ENCODE data around the gene RYK. TPM values are rescaled to one million over a fixed set of nuclear protein-coding genes. Genes with fewer than 3 reads are reported as not detected.
"Not testable (repeated sequence)": the region's sequence is repeated elsewhere in the genome, so short reads cannot be mapped to it uniquely, and the experiment has no call there.

RYK gene
- polyA plus RNA-seq, 1 experiment = 41.3 TPM

- POLR2A ChIA-PET = no interaction called here
- TF ChIP-seq, protein P1, sequence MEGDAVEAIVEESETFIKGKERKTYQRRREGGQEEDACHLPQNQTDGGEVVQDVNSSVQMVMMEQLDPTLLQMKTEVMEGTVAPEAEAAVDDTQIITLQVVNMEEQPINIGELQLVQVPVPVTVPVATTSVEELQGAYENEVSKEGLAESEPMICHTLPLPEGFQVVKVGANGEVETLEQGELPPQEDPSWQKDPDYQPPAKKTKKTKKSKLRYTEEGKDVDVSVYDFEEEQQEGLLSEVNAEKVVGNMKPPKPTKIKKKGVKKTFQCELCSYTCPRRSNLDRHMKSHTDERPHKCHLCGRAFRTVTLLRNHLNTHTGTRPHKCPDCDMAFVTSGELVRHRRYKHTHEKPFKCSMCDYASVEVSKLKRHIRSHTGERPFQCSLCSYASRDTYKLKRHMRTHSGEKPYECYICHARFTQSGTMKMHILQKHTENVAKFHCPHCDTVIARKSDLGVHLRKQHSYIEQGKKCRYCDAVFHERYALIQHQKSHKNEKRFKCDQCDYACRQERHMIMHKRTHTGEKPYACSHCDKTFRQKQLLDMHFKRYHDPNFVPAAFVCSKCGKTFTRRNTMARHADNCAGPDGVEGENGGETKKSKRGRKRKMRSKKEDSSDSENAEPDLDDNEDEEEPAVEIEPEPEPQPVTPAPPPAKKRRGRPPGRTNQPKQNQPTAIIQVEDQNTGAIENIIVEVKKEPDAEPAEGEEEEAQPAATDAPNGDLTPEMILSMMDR (IDR thresholded peaks at IDR 0.05; ENCODE audit: insufficient read depth, low read depth, low read length) = no peak
Observed at GRCh38 chr3:134232151-134232550, 18.5 kb downstream of the RYK start.

DNA sequence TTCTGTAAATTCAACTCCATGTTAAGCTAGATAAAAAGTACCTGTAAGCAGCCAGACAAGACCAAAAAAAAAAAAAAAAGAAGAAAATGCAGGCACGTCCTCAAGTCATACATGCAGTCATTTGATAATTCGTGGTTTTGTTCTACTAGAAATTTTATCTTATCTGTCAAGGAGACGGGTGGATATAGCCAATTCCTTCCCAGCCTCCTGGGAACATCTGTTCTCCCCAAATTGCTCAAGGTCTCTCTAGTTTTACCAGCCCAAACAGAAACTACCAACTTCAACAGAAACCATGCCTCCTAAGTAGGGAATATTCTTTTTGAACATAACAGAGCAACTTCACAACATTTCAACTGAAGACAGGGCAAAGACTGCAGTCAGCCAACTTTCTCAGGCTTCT lies 19.5 kb downstream of the RYK start:
- ChIA-PET CTCF (interaction anchor here (1.2 to 3.1 kb wide), 2 partner anchors 19 to 46 kb away, joined by 3 to 11 read pairs; no protein-coding TSS in a partner anchor), POLR2A (interaction anchor here (0.6 kb wide), 1 partner anchor 19 kb away, joined by 3 read pairs; no protein-coding TSS in a partner anchor)
- TF ChIP-seq, protein P1 (IDR thresholded peaks at IDR 0.05; ENCODE audit: insufficient read depth, low read depth, low read length) = no peak
- no peak for DNase-seq (ENCODE audit: low read depth)
- Histone ChIP-seq H3K27me3 (ENCODE audit: control insufficient read depth, insufficient read depth, low read length) (no peaks in the 10 kb centered on the region), H3K36me3 (ENCODE audit: control insufficient read depth, insufficient read depth, low read length) (no peaks in the 10 kb centered on the region), H3K4me3 (ENCODE audit: low read depth, low read length) (no peak overlapping the region)

More at GRCh38 chr3:134232151-134232550, 18.5 kb downstream of the RYK start:
- CTCF ChIA-PET = interaction anchor here (1.0 to 3.1 kb wide), 4 partner anchors 7 to 45 kb away, joined by 3 to 11 read pairs (median 3); no protein-coding TSS in a partner anchor
- Histone ChIP-seq H3K27me3 (ENCODE audit: control insufficient read depth, insufficient read depth, low read length) (no peaks in the 10 kb centered on the region), H3K36me3 (ENCODE audit: control insufficient read depth, insufficient read depth, low read length) (no peaks in the 10 kb centered on the region), H3K4me3 (ENCODE audit: low read depth, low read length) (no peak overlapping the region)
- no peak for DNase-seq (ENCODE audit: low read depth)

- TF ChIP-seq, protein P1 (IDR thresholded peaks at IDR 0.05; ENCODE audit: insufficient read depth, low read depth, low read length) = no peak
- no peaks in the 10 kb centered on the region for H3K27me3 ChIP-seq (ENCODE audit: control insufficient read depth, insufficient read depth, low read length)
- DNase-seq (ENCODE audit: low read depth) = no peak
- POLR2A ChIA-PET = no interaction called here
- H3K4me3 ChIP-seq (ENCODE audit: low read depth, low read length) = no peak overlapping the region
- no peaks in the 10 kb centered on the region for H3K36me3 ChIP-seq (ENCODE audit: control insufficient read depth, insufficient read depth, low read length)
- CTCF ChIA-PET = no interaction called here
Observed at GRCh38 chr3:134229038-134229437, 21.6 kb downstream of the RYK start.

DNA sequence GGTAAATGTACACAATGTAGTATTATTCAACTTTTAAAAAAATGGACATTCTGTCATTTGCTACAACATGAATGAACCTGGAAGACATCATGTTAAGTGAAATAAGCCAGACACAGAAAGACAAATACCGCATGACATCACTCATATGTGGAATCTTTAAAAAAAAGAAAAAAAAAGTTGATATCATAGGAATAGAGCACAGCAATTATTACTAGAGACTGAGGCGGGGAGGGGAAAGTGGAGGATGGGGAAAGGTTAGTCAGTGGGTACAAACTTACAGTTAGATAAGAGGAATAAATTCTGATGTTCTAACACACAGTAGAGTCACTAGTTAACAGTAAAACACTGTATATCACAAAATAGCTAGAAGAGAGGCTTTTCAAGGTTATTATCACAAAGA lies 22.2 kb downstream of the RYK start:
- Histone ChIP-seq H3K27me3 (ENCODE audit: control insufficient read depth, insufficient read depth, low read length) (no peaks in the 10 kb centered on the region), H3K36me3 (ENCODE audit: control insufficient read depth, insufficient read depth, low read length) (no peaks in the 10 kb centered on the region), H3K4me3 (ENCODE audit: low read depth, low read length) (no peak overlapping the region)
- POLR2A ChIA-PET = no interaction called here
- TF ChIP-seq, protein P1 (IDR thresholded peaks at IDR 0.05; ENCODE audit: insufficient read depth, low read depth, low read length) = no peak
- no peak for DNase-seq (ENCODE audit: low read depth)
- CTCF ChIA-PET = no interaction called here

GRCh38 chr3:134228035-134228434 lies 22.6 kb downstream of the RYK start:
- Histone ChIP-seq H3K4me3 (ENCODE audit: low read depth, low read length) (no peak overlapping the region), H3K36me3 (ENCODE audit: control insufficient read depth, insufficient read depth, low read length) (no peaks in the 10 kb centered on the region), H3K27me3 (ENCODE audit: control insufficient read depth, insufficient read depth, low read length) (no peaks in the 10 kb centered on the region)
- ChIA-PET POLR2A (no interaction called here), CTCF (interaction anchor here (7.1 kb wide), 1 partner anchor 15 kb away, joined by 62 read pairs; no protein-coding TSS in a partner anchor)
- DNase-seq (ENCODE audit: low read depth) = no peak
- TF ChIP-seq, protein P1 (IDR thresholded peaks at IDR 0.05; ENCODE audit: insufficient read depth, low read depth, low read length) = no peak

GRCh38 chr3:134224796-134225156 lies 25.9 kb downstream of the RYK start:
- H3K4me3 ChIP-seq (ENCODE audit: low read depth, low read length); H3K27me3 ChIP-seq (ENCODE audit: control insufficient read depth, insufficient read depth, low read length); H3K36me3 ChIP-seq (ENCODE audit: control insufficient read depth, insufficient read depth, low read length); POLR2A ChIA-PET; DNase-seq (ENCODE audit: low read depth): not testable (repeated sequence)
- CTCF ChIA-PET = interaction anchor here (0.6 to 7.1 kb wide), 10 partner anchors 8 to 259 kb away, joined by 3 to 62 read pairs (median 4); no protein-coding TSS in a partner anchor

Measured in BJ (cell line).